ENCODE measurements around the gene SLC8A3.

DNA sequence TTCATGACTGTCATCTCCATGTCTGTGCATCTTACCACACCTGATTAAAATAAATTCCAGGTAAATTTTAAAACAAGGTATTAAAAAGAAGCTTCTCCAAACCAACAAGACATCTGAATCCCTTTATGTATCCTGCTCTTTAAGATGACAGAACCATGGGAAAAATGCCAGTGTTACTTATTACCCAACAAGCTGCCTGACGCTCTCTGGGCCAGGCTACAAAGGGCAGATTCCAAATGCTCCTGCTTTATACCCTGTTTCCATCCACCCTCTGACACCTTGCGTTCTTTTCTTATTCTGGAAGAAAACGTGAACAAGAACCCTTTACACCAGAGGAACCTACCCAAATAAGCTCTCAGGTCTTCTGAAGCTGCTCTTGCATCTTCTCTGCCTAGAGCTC is 70.7 kb downstream of the SLC8A3 start:
- TF ChIP-seq, protein P1, sequence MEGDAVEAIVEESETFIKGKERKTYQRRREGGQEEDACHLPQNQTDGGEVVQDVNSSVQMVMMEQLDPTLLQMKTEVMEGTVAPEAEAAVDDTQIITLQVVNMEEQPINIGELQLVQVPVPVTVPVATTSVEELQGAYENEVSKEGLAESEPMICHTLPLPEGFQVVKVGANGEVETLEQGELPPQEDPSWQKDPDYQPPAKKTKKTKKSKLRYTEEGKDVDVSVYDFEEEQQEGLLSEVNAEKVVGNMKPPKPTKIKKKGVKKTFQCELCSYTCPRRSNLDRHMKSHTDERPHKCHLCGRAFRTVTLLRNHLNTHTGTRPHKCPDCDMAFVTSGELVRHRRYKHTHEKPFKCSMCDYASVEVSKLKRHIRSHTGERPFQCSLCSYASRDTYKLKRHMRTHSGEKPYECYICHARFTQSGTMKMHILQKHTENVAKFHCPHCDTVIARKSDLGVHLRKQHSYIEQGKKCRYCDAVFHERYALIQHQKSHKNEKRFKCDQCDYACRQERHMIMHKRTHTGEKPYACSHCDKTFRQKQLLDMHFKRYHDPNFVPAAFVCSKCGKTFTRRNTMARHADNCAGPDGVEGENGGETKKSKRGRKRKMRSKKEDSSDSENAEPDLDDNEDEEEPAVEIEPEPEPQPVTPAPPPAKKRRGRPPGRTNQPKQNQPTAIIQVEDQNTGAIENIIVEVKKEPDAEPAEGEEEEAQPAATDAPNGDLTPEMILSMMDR (IDR thresholded peaks at IDR 0.05): no peak
- TF ChIP-seq POLR2AphosphoS5 (IDR thresholded peaks at IDR 0.05): no peak
- no peak for TF ChIP-seq POLR2A (IDR thresholded peaks at IDR 0.05)

All from gastroesophageal sphincter (tissue), 3 donors.